Brain pericyte (primary cell): ENCODE results near the gene CBR4.
"Not testable (repeated sequence)": the region's sequence is repeated elsewhere in the genome, so short reads cannot be mapped to it uniquely, and the experiment has no call there.

ENCODE experiments used
- DNase-seq: peaks from one replicate; pipeline ENCODE4 v3.0.0-alpha.2; 2012; ENCODE audit warnings: low read depth, low spot score

CBR4 gene

GRCh38 chr4:169010125-169011023 lies at the start of gene CBR4:
TSS of gene CBR4 (minus strand) at chr4:169010255. CDS start at chr4:169010089, 166 bp downstream.
- peak; percentile 96 for DNase-seq

GRCh38 chr4:169059306-169060211 lies 49.5 kb upstream of the CBR4 start:
- no peak for DNase-seq

- DNase-seq = no peak
These were observed 48.3 kb upstream of the CBR4 start for GRCh38 chr4:169058312-169058711.

- no peak for DNase-seq
These were observed 44.8 kb upstream of the CBR4 start for GRCh38 chr4:169054879-169055278.

GRCh38 chr4:169052594-169052945 lies 42.5 kb upstream of the CBR4 start:
- no peak for DNase-seq

GRCh38 chr4:169051761-169052593 lies 41.9 kb upstream of the CBR4 start:
- DNase-seq = no peak

GRCh38 chr4:169050881-169051760 lies 41.1 kb upstream of the CBR4 start:
- DNase-seq = no peak

- no peak for DNase-seq
These were observed 40.2 kb upstream of the CBR4 start for GRCh38 chr4:169050284-169050683.

GRCh38 chr4:169048868-169049414 lies 38.9 kb upstream of the CBR4 start:
- no peak for DNase-seq

- no peak for DNase-seq
These were observed 37.9 kb upstream of the CBR4 start for GRCh38 chr4:169047956-169048355.

- no peak for DNase-seq
These were observed 36.0 kb upstream of the CBR4 start for GRCh38 chr4:169045862-169046584.

GRCh38 chr4:169044714-169045447 lies 34.8 kb upstream of the CBR4 start:
- DNase-seq = no peak

GRCh38 chr4:169042608-169043007 lies 32.6 kb upstream of the CBR4 start:
- no peak for DNase-seq

GRCh38 chr4:169040559-169041261 lies 30.7 kb upstream of the CBR4 start:
- no peak for DNase-seq

- no peak for DNase-seq
These were observed 29.3 kb upstream of the CBR4 start for GRCh38 chr4:169039251-169039954.

- no peak for DNase-seq
These were observed 27.5 kb upstream of the CBR4 start for GRCh38 chr4:169037506-169037905.

GRCh38 chr4:169035871-169036620 lies 26.0 kb upstream of the CBR4 start:
- not testable (repeated sequence) for DNase-seq
